Measurements from ENCODE around the gene TRHDE. TPM values are rescaled to one million over a fixed set of nuclear protein-coding genes. Genes with fewer than 3 reads are reported as not detected.

TRHDE gene
- polyA plus RNA-seq, 1 donor from 2014 or later = 20.6 TPM

DNA sequence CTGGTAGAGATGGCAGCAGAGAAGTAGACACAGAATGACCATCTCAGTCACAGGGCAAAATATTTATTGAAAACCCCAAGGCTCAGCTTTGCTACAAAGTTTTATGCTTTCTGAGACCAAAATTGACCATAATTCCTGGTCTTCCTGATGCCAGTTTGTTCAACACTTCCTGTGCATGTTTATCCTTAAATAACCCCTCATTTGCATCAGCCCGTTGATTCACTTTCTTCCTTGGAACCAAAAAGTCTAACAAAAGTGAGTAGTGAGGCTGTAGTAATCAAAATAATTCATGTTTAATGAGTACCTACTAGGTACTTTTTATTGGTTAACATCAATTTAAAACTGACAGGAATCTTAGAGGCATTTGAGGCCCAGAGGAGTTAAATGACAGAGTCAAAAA, 51.7 kb downstream of the TRHDE start:
- Histone ChIP-seq H3K4me2 (ENCODE audit: low read length) (no peak overlapping the region), H3K9me2 (ENCODE audit: insufficient read depth, low read length) (no peaks in the 10 kb centered on the region), H3K36me3 (ENCODE audit: insufficient read depth, low read length) (no peaks in the 10 kb centered on the region), H3K79me2 (replicated peaks; ENCODE audit: insufficient read depth, low read length) (no peaks in the 10 kb centered on the region), H3F3A (ENCODE audit: insufficient read depth, low read length, poor library complexity, severe bottlenecking) (no peaks in the 10 kb centered on the region), H3K9ac (ENCODE audit: low read length) (no peak overlapping the region), H2AFZ (ENCODE audit: low read depth, low read length) (no peak overlapping the region), H3K27ac (ENCODE audit: low read length) (no peak overlapping the region), H3K9me3 (ENCODE audit: low read length) (no peaks in the 10 kb centered on the region), H4K20me1 (ENCODE audit: insufficient read depth) (no peaks in the 10 kb centered on the region), H3K4me3 (ENCODE audit: low read length) (no peak overlapping the region), H3K27me3 (ENCODE audit: insufficient read depth, low read depth, low read length) (no peaks in the 10 kb centered on the region)
- TF ChIP-seq, protein P1, sequence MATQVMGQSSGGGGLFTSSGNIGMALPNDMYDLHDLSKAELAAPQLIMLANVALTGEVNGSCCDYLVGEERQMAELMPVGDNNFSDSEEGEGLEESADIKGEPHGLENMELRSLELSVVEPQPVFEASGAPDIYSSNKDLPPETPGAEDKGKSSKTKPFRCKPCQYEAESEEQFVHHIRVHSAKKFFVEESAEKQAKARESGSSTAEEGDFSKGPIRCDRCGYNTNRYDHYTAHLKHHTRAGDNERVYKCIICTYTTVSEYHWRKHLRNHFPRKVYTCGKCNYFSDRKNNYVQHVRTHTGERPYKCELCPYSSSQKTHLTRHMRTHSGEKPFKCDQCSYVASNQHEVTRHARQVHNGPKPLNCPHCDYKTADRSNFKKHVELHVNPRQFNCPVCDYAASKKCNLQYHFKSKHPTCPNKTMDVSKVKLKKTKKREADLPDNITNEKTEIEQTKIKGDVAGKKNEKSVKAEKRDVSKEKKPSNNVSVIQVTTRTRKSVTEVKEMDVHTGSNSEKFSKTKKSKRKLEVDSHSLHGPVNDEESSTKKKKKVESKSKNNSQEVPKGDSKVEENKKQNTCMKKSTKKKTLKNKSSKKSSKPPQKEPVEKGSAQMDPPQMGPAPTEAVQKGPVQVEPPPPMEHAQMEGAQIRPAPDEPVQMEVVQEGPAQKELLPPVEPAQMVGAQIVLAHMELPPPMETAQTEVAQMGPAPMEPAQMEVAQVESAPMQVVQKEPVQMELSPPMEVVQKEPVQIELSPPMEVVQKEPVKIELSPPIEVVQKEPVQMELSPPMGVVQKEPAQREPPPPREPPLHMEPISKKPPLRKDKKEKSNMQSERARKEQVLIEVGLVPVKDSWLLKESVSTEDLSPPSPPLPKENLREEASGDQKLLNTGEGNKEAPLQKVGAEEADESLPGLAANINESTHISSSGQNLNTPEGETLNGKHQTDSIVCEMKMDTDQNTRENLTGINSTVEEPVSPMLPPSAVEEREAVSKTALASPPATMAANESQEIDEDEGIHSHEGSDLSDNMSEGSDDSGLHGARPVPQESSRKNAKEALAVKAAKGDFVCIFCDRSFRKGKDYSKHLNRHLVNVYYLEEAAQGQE (IDR thresholded peaks at IDR 0.05; ENCODE audit: borderline replicate concordance) = no peak
- TF ChIP-seq CTCF (IDR thresholded peaks at IDR 0.05; ENCODE audit: poor library complexity, severe bottlenecking) = no peak
- TF ChIP-seq EZH2 (IDR thresholded peaks at IDR 0.05; ENCODE audit: borderline replicate concordance, insufficient read depth, low read length, poor library complexity, severe bottlenecking) = no peak
- no peak for TF ChIP-seq POLR2AphosphoS5 (IDR thresholded peaks at IDR 0.05)
- no peak for TF ChIP-seq RAD21 (conservative IDR thresholded peaks at IDR 0.05)
- no peak for TF ChIP-seq TAF1 (IDR thresholded peaks at IDR 0.05; ENCODE audit: low read depth)
- TF ChIP-seq EP300 (conservative IDR thresholded peaks at IDR 0.05; ENCODE audit: poor library complexity, severe bottlenecking) = no peak
- no peak for TF ChIP-seq MXI1 (conservative IDR thresholded peaks at IDR 0.05; ENCODE audit: poor library complexity, severe bottlenecking)
- no peak for TF ChIP-seq SMC3 (conservative IDR thresholded peaks at IDR 0.05; ENCODE audit: poor library complexity)

DNA sequence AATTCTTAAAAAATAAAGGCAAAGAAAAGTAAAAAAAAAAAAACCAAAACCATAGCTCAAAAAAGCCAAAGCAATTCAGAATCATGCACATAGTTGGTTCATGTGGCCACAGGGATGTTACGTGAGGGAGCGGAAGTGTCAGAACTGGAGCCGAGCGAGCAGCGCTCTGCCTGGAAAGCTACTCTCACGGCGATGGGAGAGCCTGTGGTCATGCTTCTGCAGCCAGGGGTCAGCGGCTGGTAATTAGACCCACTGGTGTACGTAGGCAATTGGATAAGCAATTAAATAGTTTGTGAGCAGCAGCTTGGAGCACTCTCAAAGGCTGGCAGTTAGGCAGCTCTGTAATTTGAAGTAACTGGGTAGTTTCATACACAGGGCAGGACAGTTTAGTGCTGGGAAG, 58.1 kb downstream of the TRHDE start:
- H4K20me1 ChIP-seq (ENCODE audit: insufficient read depth) = no peaks in the 10 kb centered on the region
- no peaks in the 10 kb centered on the region for H3K27me3 ChIP-seq (ENCODE audit: insufficient read depth, low read depth, low read length)
- H3K79me2 ChIP-seq (replicated peaks; ENCODE audit: insufficient read depth, low read length) = no peaks in the 10 kb centered on the region
- no peak overlapping the region for H3K27ac ChIP-seq (ENCODE audit: low read length)
- no peaks in the 10 kb centered on the region for H3F3A ChIP-seq (ENCODE audit: insufficient read depth, low read length, poor library complexity, severe bottlenecking)
- no peaks in the 10 kb centered on the region for H3K36me3 ChIP-seq (ENCODE audit: insufficient read depth, low read length)
- no peak overlapping the region for H3K4me3 ChIP-seq (ENCODE audit: low read length)
- H2AFZ ChIP-seq (ENCODE audit: low read depth, low read length) = no peak overlapping the region
- H3K9me3 ChIP-seq (ENCODE audit: low read length) = no peaks in the 10 kb centered on the region
- TF ChIP-seq EP300 (conservative IDR thresholded peaks at IDR 0.05; ENCODE audit: poor library complexity, severe bottlenecking) (no peak), SMC3 (conservative IDR thresholded peaks at IDR 0.05; ENCODE audit: poor library complexity) (no peak), POLR2AphosphoS5 (IDR thresholded peaks at IDR 0.05) (no peak), CTCF (IDR thresholded peaks at IDR 0.05; ENCODE audit: poor library complexity, severe bottlenecking) (no peak), RAD21 (conservative IDR thresholded peaks at IDR 0.05) (no peak), TAF1 (IDR thresholded peaks at IDR 0.05; ENCODE audit: low read depth) (no peak), EZH2 (IDR thresholded peaks at IDR 0.05; ENCODE audit: borderline replicate concordance, insufficient read depth, low read length, poor library complexity, severe bottlenecking) (no peak), MXI1 (conservative IDR thresholded peaks at IDR 0.05; ENCODE audit: poor library complexity, severe bottlenecking) (no peak)
- TF ChIP-seq, protein P1 (IDR thresholded peaks at IDR 0.05; ENCODE audit: borderline replicate concordance) = no peak
- H3K4me2 ChIP-seq (ENCODE audit: low read length) = no peak overlapping the region
- no peaks in the 10 kb centered on the region for H3K9me2 ChIP-seq (ENCODE audit: insufficient read depth, low read length)
- no peak overlapping the region for H3K9ac ChIP-seq (ENCODE audit: low read length)
